Ovary (tissue), 9 donors: Measurements from ENCODE around the gene TTC32. TPM values are rescaled to one million over a fixed set of nuclear protein-coding genes. Genes with fewer than 3 reads are reported as not detected.

Experiments
- DNase-seq, 5 donors: peaks; one replicate each; pipeline ENCODE4 v3.0.0-alpha.2; 2019 to 2020
- H3K27ac ChIP-seq, 2 donors: fragments of 200-600 bp; one replicate each; pipeline versions ENCODE4 v1.5.1 to v1.8.0; 2019 to 2022
- H3K27me3 ChIP-seq: fragments of 200-600 bp; one replicate; pipeline ENCODE4 v1.8.0; 2022
- H3K36me3 ChIP-seq: fragments of 200-600 bp; sonication (generic); one replicate; pipeline ENCODE4 v1.5.1; 2019
- H3K4me1 ChIP-seq: one replicate; pipeline ENCODE4 v1.8.1; 2013; ENCODE audit warnings: mild to moderate bottlenecking, moderate library complexity; ENCODE audit not compliant: insufficient read depth
- H3K4me3 ChIP-seq: fragments of 200-600 bp; sonication (generic); one replicate; pipeline ENCODE4 v1.5.1; 2017
- H3K9me3 ChIP-seq, 2 donors: fragments of 200-600 bp in 1 of 2; sonication (generic) in 1 of 2; one replicate each; pipeline versions ENCODE4 v1.5.1 to v1.8.1; 2013 to 2019; ENCODE audit warnings: mild to moderate bottlenecking in 1 of 2, moderate library complexity in 1 of 2
- CTCF ChIP-seq, 3 donors: fragments of 450-650 bp in 2 of 3; fragments of 200-600 bp in 1 of 3; IDR thresholded peaks; one replicate each; pipeline versions ENCODE4 v1.5.1 to v1.8.0; 2016 to 2022; ENCODE audit warnings: antibody characterized with exemption in 3 of 3, mild to moderate bottlenecking in 1 of 3
- EP300 ChIP-seq: sonication (generic); formaldehyde crosslinking; IDR thresholded peaks from one replicate; pipeline ENCODE4 v1.6.1; 2017; ENCODE audit warnings: antibody characterized with exemption
- POLR2A ChIP-seq: fragments of 450-650 bp; IDR thresholded peaks from one replicate; pipeline ENCODE4 v1.6.1; 2017; ENCODE audit warnings: antibody characterized with exemption, mild to moderate bottlenecking, moderate library complexity
- WGBS, 3 donors: extraction: QIAGEN DNeasy Blood & Tissue Kit in 1 of 3; methylation state at CpG; one replicate each; pipeline versions ENCODE4 v1.1.5 to v1.1.7; 2013 to 2017; 5-methylcytosine and 5-hydroxymethylcytosine counted together
- intact Hi-C, 4 donors: fragments of 100-400 bp; cut with DNase I; formaldehyde crosslinking; loops; one replicate each; pipeline versions ENCODE4 v1.11.0 to v1.15.1; 2022 to 2023
- polyA plus RNA-seq, 2 donors: library from polyadenylated mRNA; stranded (reverse); fragments of 200-250 nt in 1 of 2; fragments of 350-450 nt in 1 of 2; fragmentation: Illumina TruSeq in 1 of 2; extraction: RNeasy Lipid Tissue Mini Kit (QIAGEN cat#74804) in 1 of 2; gene quantifications; one replicate each; pipeline ENCODE4 v1.2.3, GENCODE V29; 2013 to 2014
- total RNA-seq, 7 donors: library from RNA; depleted of rRNA in 2 of 7; stranded (reverse); fragments of >200 nt in 2 of 7; fragmentation: NEBNext Ultra II Directional in 3 of 7; extraction: Animal tissue kit (Norgen Biotek cat#: 25700) in 3 of 7; gene quantifications; one replicate each; pipeline versions ENCODE4 v1.1.0 to v1.2.4, GENCODE V29; 2016 to 2023
- donor health status: DM: no; HTN: no; CAD: no; lungs with moderate emphysema.
- donor health status: DM: no; HTN: no; CAD: no.
- donor health status: Bipolar disorder and iron deficiency.
- donor health status: DM: yes; HTN: yes; CAD: no.
- donor health status: DM: no; HTN: no; CAD: no.
- donor health status: DM: yes; HTN: yes; CAD: no.

The TTC32 gene
- total and polyA plus RNA-seq, 9 donors, result 9.6 to 30.1 (median 16.8) TPM

DNA sequence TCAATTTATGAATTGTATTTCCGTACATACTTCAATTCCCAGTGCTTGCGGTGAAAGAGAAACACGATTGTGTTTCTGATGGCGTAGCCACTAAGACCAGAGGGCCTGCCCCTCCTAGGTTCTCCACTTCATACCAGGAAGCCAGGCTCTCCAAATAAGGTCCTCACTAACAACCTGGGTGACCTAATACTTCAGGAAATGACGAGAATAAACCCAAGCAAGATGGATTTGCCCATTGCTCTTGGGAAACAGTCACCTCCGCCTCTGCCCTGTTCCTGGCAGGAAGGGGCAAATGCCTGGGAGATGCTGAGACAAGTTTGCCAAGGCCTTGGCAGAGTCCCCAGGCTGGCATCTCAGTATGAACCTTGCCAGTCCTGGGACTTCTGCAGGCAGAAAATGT is 41.8 kb downstream of the TTC32 start:
- Histone ChIP-seq H3K9me3 (no peaks in the 10 kb centered on the region), H3K27ac (no peak overlapping the region), H3K27me3 (no peaks in the 10 kb centered on the region), H3K4me1 (peaks cover 2% of the 10 kb centered on the region), H3K36me3 (no peaks in the 10 kb centered on the region), H3K4me3 (no peak overlapping the region)
- no peak for DNase-seq
- intact Hi-C loops, result loop anchor here (5.0 to 10.0 kb wide), 7 partner anchors 498 to 1475 kb away; no protein-coding TSS in a partner anchor
- TF ChIP-seq CTCF (IDR thresholded peaks at IDR 0.05) (no peak), POLR2A (no peak), EP300 (no peak)
- WGBS, 3 donors, result 56 to 78% (median 74%) methylated on average over 6 of the region's 6 CpGs

GRCh38 chr2:19859565-19859964 is 42.2 kb downstream of the TTC32 start:
- Histone ChIP-seq H3K27me3 (no peaks in the 10 kb centered on the region), H3K9me3 (no peaks in the 10 kb centered on the region), H3K4me3 (no peak overlapping the region), H3K36me3 (no peaks in the 10 kb centered on the region), H3K27ac (no peak overlapping the region), H3K4me1 (peaks cover 2% of the 10 kb centered on the region)
- no peak for DNase-seq
- TF ChIP-seq CTCF (IDR thresholded peaks at IDR 0.05), result no peak
- no peak for TF ChIP-seq POLR2A
- TF ChIP-seq EP300, result no peak
- intact Hi-C loops, result no loop called here
- 65 to 81% (median 74%) methylated on average over 11 of the region's 11 CpGs for WGBS, 3 donors

- WGBS, 3 donors, result 93 to 97% (median 95%) methylated on average over 15 of the region's 15 CpGs
- Histone ChIP-seq H3K4me3 (no peak overlapping the region), H3K36me3 (no peaks in the 10 kb centered on the region), H3K27me3 (no peaks in the 10 kb centered on the region), H3K4me1 (no peaks in the 10 kb centered on the region), H3K27ac (no peak overlapping the region), H3K9me3 (no peaks in the 10 kb centered on the region)
- no peak for DNase-seq
- intact Hi-C loops, result no loop called here
- no peak for TF ChIP-seq POLR2A
- no peak for TF ChIP-seq CTCF (IDR thresholded peaks at IDR 0.05)
- no peak for TF ChIP-seq EP300
Measured at GRCh38 chr2:19857806-19858205, 44.0 kb downstream of the TTC32 start.

DNA sequence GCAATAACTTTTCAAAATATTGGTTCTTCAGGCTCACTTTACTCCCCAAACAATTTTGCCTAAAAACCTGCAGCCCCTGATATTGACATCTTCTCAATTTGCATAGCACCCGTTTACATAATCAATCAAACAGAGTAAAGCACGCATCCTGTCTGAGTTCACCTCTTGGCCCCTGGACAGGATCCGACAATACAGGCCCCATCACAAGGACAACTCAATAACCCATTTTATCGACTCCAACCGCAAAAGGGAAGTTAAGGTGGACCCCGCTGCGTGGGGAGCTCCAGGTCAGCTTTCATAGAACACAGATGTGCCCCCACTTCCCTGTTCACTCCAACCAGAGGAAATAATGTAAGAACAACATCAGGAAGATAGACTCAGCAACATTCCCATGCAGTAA is 44.7 kb downstream of the TTC32 start:
- Histone ChIP-seq H3K36me3 (no peaks in the 10 kb centered on the region), H3K4me1 (no peaks in the 10 kb centered on the region), H3K9me3 (no peaks in the 10 kb centered on the region), H3K4me3 (no peak overlapping the region), H3K27ac (no peak overlapping the region), H3K27me3 (no peaks in the 10 kb centered on the region)
- no peak for TF ChIP-seq POLR2A
- TF ChIP-seq EP300, result no peak
- no peak for TF ChIP-seq CTCF (IDR thresholded peaks at IDR 0.05)
- 32 to 54% (median 40%) methylated on average over 7 of the region's 7 CpGs for WGBS, 3 donors
- intact Hi-C loops, result no loop called here
- no peak for DNase-seq
